Body of pancreas (tissue), 4 donors: ENCODE measurements around the gene KRT76. TPM values are rescaled to one million over a fixed set of nuclear protein-coding genes. Genes with fewer than 3 reads are reported as not detected.

Experiments
- ATAC-seq: fragments of 150-250 bp; one replicate; pipeline ENCODE4 v1.9.1; 2016
- DNase-seq, 4 donors: peaks; one replicate each; pipeline ENCODE4 v3.0.0-alpha.2; 2019
- H3K27ac ChIP-seq, 4 donors: fragments of 200-600 bp; sonication (generic); 1 replicate in 3 of 4; 2 replicates in 1 of 4; pipeline versions ENCODE4 v1.5.1 to v1.6.1; 2016 to 2019; ENCODE audit warnings: mild to moderate bottlenecking in 1 of 4, mixed read lengths in 1 of 4, moderate library complexity in 1 of 4
- H3K27me3 ChIP-seq, 2 donors: fragments of 200-600 bp; sonication (generic); one replicate each; pipeline ENCODE4 v1.6.0; 2016; ENCODE audit warnings: mild to moderate bottlenecking in 1 of 2
- H3K36me3 ChIP-seq, 2 donors: fragments of 200-600 bp; sonication (generic); replicated peaks in 1 of 2; 2 replicates each; pipeline ENCODE4 v1.5.1; 2016; ENCODE audit warnings: low read depth in 2 of 2; ENCODE audit not compliant: insufficient read depth in 1 of 2
- H3K4me1 ChIP-seq: fragments of 200-600 bp; sonication (generic); one replicate; pipeline ENCODE4 v1.6.0; 2016
- H3K4me3 ChIP-seq, 2 donors: fragments of 200-600 bp; sonication (generic); 1 replicate in 1 of 2; 2 replicates in 1 of 2; pipeline ENCODE4 v1.5.1; 2016 to 2019
- H3K9me3 ChIP-seq, 3 donors: fragments of 200-600 bp; sonication (generic); 1 replicate in 2 of 3; 2 replicates in 1 of 3; pipeline ENCODE4 v1.5.1; 2016
- POLR2A ChIP-seq, 3 donors: fragments of 450-650 bp; IDR thresholded peaks; one replicate each; pipeline ENCODE4 v1.6.1; 2016; ENCODE audit warnings: antibody characterized with exemption in 3 of 3, mild to moderate bottlenecking in 2 of 3
- WGBS, 2 donors: methylation state at CpG; one replicate each; pipeline ENCODE4 v1.1.5; 2017; 5-methylcytosine and 5-hydroxymethylcytosine counted together
- intact Hi-C: fragments of 100-400 bp; cut with DNase I; formaldehyde crosslinking; loops from one replicate; pipeline ENCODE4 v1.15.1; 2023
- total RNA-seq, 2 donors: library from RNA; depleted of rRNA; stranded (reverse); fragments of >200 nt; gene quantifications; one replicate each; pipeline ENCODE4 v1.1.0, GENCODE V29; 2016
- TF ChIP-seq, protein P1 (sequence below), 7 experiments: fragments of 450-650 bp in 4 of 7; fragments of 200-600 bp in 3 of 7; sonication (generic) in 3 of 7; IDR thresholded peaks; one replicate each; pipeline ENCODE4 v1.5.1; 2016 to 2019; ENCODE audit warnings: antibody characterized with exemption in 7 of 7

The KRT76 gene
- total RNA-seq, 2 donors from 2014 or later, result not detected

DNA sequence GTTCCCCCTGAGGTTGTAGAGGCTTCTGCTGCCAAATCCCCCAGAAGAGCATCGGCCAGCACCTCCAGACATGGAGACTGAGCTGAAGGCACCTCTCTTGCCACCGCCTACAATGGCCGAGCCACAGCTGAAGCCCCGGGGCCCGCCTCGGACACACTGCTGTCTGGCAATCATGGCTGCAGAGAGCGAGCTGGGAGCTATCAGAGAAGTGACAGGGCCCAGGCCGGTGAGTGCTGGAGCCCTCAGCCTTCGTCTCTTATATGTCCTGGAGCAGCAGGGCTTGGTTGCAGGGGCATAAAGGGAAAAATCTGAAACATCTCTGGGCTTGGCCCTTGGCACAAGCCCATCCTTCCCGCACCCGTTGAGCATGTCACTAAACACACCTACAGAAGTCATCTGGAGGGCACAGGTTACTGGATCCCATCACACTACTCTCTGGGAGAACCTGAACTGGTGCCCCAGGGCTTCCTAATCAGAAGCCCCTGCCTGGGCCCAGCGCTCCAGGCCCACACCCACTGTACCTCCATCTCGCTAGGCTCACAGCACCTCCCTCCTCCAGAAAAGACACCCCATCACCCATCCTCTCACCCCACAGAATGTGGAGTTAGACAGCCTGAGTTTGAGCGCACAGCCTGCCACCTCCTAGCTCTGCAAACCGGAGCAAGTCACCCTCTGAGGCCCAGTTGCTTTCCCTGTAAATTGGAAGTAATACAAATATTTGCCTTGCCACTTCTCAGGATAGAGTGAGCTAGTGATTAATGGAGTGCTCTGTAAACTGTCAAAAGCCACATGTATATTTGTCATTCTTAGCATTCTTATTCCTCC is 37.0 kb upstream of the KRT76 start, which contains the start of gene KRT4:
KRT4 (minus strand) TSS at position 232 of the 825 bp plus-strand sequence; CDS start at position 174, 58 bp downstream.
- ATAC-seq, result peak; percentile 58
- no peaks in the 10 kb centered on the region for H3K36me3 ChIP-seq
- H3K4me1 ChIP-seq, result peaks cover 9% of the 10 kb centered on the region
- DNase-seq, result no peak
- no peak within 1 kb of the TSS for H3K4me3 ChIP-seq
- no peak within 1 kb of the TSS for H3K27ac ChIP-seq
- no peaks in the 10 kb centered on the region for H3K27me3 ChIP-seq
- TF ChIP-seq, protein P1, sequence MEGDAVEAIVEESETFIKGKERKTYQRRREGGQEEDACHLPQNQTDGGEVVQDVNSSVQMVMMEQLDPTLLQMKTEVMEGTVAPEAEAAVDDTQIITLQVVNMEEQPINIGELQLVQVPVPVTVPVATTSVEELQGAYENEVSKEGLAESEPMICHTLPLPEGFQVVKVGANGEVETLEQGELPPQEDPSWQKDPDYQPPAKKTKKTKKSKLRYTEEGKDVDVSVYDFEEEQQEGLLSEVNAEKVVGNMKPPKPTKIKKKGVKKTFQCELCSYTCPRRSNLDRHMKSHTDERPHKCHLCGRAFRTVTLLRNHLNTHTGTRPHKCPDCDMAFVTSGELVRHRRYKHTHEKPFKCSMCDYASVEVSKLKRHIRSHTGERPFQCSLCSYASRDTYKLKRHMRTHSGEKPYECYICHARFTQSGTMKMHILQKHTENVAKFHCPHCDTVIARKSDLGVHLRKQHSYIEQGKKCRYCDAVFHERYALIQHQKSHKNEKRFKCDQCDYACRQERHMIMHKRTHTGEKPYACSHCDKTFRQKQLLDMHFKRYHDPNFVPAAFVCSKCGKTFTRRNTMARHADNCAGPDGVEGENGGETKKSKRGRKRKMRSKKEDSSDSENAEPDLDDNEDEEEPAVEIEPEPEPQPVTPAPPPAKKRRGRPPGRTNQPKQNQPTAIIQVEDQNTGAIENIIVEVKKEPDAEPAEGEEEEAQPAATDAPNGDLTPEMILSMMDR (IDR thresholded peaks at IDR 0.05), result no peak
- no peak for TF ChIP-seq POLR2A (IDR thresholded peaks at IDR 0.05)
- 42 to 57% methylated on average over 4 to 15 of the region's 15 CpGs for WGBS, 2 donors
- intact Hi-C loops, result no loop called here
- H3K9me3 ChIP-seq, result no peaks in the 10 kb centered on the region

DNA sequence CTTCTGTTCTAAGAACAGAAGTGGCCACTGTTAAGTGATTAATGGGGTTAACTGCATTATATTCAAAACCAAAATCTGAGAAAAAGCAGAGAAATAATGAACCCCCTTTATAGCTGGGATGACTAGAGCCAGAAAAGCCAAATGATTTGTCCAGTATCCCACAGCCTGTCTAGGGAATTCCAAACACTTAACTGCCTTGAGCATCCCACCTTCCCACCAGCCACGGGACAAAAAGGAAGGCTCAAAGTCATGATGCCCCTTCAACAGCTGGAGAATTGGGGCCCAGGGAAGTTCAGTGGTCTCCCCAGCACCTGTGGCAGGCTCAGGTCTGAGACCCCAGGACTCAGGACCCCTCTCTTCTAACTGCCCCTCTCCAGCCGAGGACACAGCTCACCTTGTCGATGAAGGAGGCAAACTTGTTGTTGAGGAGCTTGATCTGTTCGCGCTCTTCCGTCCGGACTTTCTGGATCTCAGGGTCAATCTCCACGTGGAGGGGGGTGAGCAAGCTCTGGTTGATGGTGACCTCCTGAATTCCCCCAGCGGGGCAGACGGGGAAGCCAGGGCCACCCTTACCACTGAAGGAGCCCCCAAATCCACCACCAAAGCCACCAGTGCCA is 36.2 kb upstream of the KRT76 start:
- DNase-seq (no peak), ATAC-seq (no peak)
- Histone ChIP-seq H3K27ac (no peak overlapping the region), H3K4me1 (peaks cover 9% of the 10 kb centered on the region), H3K36me3 (no peaks in the 10 kb centered on the region), H3K4me3 (no peak overlapping the region), H3K9me3 (no peaks in the 10 kb centered on the region), H3K27me3 (no peaks in the 10 kb centered on the region)
- intact Hi-C loops, result no loop called here
- WGBS, 2 donors, result 73 to 74% methylated on average over 8 to 10 of the region's 10 CpGs
- TF ChIP-seq POLR2A (IDR thresholded peaks at IDR 0.05), result no peak

DNA sequence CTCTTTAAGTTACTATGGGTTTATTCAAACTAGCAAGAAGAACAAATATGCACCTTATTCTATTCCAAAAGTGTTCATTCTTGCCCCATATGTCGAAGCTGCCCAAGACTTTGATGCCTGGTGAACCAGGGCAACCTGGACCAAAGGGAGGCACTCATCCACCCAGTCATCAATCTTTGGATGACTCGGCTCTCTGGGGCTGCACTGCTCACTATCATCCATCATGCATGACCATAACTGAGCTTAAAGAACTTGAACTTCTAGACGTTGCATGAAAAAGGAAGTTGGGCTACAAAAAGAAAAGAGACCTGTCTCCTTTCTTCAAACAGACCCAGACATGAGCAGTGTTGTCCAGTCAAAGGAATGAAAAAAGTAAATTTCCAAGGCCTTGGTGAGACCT is 35.6 kb upstream of the KRT76 start:
- Histone ChIP-seq H3K27ac (no peak overlapping the region), H3K36me3 (no peaks in the 10 kb centered on the region), H3K4me1 (peaks cover 9% of the 10 kb centered on the region), H3K4me3 (no peak overlapping the region), H3K9me3 (no peaks in the 10 kb centered on the region), H3K27me3 (no peaks in the 10 kb centered on the region)
- no peak for TF ChIP-seq POLR2A (IDR thresholded peaks at IDR 0.05)
- TF ChIP-seq, protein P1 (IDR thresholded peaks at IDR 0.05), result no peak
- intact Hi-C loops, result no loop called here
- no peak for DNase-seq
- WGBS, 2 donors, result 40 to 42% methylated on average over 3 of the region's 3 CpGs
- no peak for ATAC-seq

DNA sequence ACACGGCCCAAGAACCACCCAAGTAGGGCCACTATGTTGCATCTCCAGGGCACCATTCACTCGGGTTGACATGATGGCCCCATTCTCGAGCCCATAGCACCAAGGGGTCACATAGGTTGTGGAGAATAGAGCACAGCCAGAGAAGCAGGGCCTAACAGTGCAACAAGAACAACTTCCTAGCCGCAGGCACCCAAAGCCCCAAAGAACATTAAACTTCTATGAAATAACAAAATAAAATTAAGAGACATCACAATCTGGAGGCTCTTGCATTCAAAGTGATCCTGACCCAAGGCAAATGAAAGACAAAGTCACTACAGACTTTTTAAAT is 34.9 kb upstream of the KRT76 start:
- 55 to 59% methylated on average over 3 to 4 of the region's 4 CpGs for WGBS, 2 donors
- Histone ChIP-seq H3K36me3 (no peaks in the 10 kb centered on the region), H3K27me3 (no peaks in the 10 kb centered on the region), H3K27ac (no peak overlapping the region), H3K9me3 (no peaks in the 10 kb centered on the region), H3K4me1 (peaks cover 9% of the 10 kb centered on the region), H3K4me3 (no peak overlapping the region)
- intact Hi-C loops, result no loop called here
- TF ChIP-seq, protein P1 (IDR thresholded peaks at IDR 0.05), result no peak
- no peak for TF ChIP-seq POLR2A (IDR thresholded peaks at IDR 0.05)
- no peak for ATAC-seq
- no peak for DNase-seq

DNA sequence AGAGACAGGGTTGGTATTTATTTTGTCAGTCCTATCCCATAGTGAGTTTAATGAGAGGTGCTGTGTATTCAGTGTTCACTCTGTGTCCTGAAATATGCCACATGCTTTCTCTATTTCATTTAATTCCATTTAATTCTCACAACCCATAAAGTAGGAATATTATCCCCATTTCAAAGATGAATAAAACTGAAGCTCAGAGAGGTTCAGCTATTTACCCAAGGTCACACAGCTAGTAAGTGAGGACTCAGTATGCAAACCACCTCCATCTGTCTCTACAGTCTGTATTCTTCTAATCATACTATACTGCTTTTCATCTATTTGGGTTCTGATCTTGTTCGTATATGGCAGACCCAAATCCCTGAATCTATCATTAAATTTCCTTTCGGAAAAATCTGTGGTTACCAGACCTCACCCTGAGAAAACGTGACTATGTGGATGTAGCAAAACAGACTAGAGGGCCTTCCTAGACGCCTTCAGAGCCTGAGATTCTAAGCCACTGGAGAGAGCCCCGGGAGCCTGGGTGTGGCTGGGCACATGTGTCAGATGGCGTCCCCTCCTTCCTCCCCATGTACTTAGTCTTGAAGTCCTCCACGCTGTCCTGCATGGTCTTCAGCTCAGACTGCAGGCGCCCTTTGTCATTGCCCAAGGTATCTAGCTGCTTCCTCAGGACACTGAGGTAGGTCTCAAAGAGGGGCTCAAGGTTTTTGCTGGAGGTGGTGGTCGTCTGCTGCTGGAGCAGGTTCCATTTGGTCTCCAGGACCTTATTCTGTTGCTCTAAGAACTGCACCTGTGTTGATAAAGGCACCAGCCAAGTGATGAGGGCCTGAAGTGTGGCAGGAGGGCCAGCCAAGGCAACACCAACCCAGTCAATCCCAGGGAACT is 34.3 kb upstream of the KRT76 start:
- H3K27ac ChIP-seq, result no peak overlapping the region
- intact Hi-C loops, result no loop called here
- no peaks in the 10 kb centered on the region for H3K27me3 ChIP-seq
- H3K4me1 ChIP-seq, result peaks cover 9% of the 10 kb centered on the region
- H3K4me3 ChIP-seq, result no peak overlapping the region
- TF ChIP-seq, protein P1 (IDR thresholded peaks at IDR 0.05), result no peak
- TF ChIP-seq POLR2A (IDR thresholded peaks at IDR 0.05), result no peak
- ATAC-seq (no peak), DNase-seq (no peak)
- 73 to 81% methylated on average over 7 to 9 of the region's 9 CpGs for WGBS, 2 donors
- no peaks in the 10 kb centered on the region for H3K36me3 ChIP-seq
- H3K9me3 ChIP-seq, result no peaks in the 10 kb centered on the region
